ENCODE measurements around the gene KIAA0753.

KIAA0753 gene

DNA sequence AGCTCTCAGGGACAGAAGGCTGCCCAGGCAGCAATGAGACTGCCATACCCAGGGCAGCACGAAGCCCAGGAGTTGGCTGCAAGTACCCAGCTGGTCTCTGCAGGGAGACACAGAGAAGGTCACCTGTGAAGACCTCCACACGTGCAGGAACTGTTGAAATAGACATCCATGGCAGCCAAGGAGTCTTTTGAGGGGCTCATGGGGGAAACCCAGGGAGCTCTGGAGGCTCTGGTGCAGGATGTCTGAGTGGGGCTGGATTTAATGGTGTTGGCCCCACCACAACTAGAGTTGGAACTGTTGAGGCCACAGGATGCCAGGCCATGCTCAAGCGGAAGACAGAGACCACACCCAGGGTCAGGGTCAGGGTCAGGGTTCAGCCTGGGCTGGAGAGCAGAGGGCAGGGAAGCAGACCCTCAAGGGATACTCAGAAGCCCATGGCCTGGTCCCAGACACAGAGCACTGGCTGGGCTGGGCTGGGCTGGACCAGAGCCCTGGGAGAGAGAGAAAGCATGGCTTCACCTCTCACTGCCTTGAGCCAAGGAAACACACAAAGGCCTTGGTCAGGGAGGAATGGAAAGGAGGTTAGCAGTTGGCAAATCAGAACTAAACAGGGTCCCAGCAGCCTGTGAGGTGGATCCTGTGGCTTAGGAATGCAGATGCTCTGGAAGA, 105.5 kb downstream of the KIAA0753 start:
- Mint-ChIP-seq H3K36me3 (ENCODE audit: low read depth) (no peaks in the 10 kb centered on the region), H3K27me3 (ENCODE audit: low read depth) (no peaks in the 10 kb centered on the region), H3K4me1 (ENCODE audit: low read depth) (no peaks in the 10 kb centered on the region), H3K4me3 (no peak overlapping the region), H3K9me3 (peaks cover 6% of the 10 kb centered on the region), H3K27ac (no peak overlapping the region)

DNA sequence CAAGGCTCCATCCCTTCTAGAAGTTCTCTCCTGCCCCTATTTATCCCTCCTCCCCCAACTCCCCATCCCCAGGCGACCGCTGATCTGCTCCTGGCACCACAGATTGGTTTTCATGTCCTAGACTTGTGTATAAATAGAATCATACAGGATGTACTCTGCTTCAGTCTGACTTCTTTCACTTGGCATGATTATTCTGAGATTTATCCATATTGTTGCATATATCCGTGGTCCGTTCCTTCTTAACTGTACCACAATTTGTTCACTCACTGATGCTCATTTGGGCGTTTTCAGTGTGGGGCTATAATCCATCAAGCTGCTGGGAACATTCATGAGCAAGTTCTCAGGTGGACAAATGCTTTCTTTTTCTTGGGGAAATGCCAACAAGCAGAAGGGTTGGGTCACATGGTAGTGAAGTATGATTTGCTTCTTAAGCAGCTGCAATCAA, 108.0 kb downstream of the KIAA0753 start:
- Mint-ChIP-seq H3K4me1 (ENCODE audit: low read depth) (no peaks in the 10 kb centered on the region), H3K27me3 (ENCODE audit: low read depth) (no peaks in the 10 kb centered on the region), H3K27ac (no peak overlapping the region), H3K4me3 (no peak overlapping the region), H3K36me3 (ENCODE audit: low read depth) (no peaks in the 10 kb centered on the region), H3K9me3 (no peaks in the 10 kb centered on the region)

GRCh38 chr17:6531575-6531974, 108.9 kb downstream of the KIAA0753 start:
- Mint-ChIP-seq H3K36me3 (ENCODE audit: low read depth) (no peaks in the 10 kb centered on the region), H3K27ac (no peak overlapping the region), H3K27me3 (ENCODE audit: low read depth) (no peaks in the 10 kb centered on the region), H3K4me3 (no peak overlapping the region), H3K4me1 (ENCODE audit: low read depth) (no peaks in the 10 kb centered on the region), H3K9me3 (no peaks in the 10 kb centered on the region)

- H3K27ac Mint-ChIP-seq: no peak overlapping the region
- no peaks in the 10 kb centered on the region for H3K36me3 Mint-ChIP-seq (ENCODE audit: low read depth)
- no peaks in the 10 kb centered on the region for H3K4me1 Mint-ChIP-seq (ENCODE audit: low read depth)
- H3K27me3 Mint-ChIP-seq (ENCODE audit: low read depth): no peaks in the 10 kb centered on the region
- no peaks in the 10 kb centered on the region for H3K9me3 Mint-ChIP-seq
- no peak overlapping the region for H3K4me3 Mint-ChIP-seq
Observed at GRCh38 chr17:6530324-6530920, 110.1 kb downstream of the KIAA0753 start.

DNA sequence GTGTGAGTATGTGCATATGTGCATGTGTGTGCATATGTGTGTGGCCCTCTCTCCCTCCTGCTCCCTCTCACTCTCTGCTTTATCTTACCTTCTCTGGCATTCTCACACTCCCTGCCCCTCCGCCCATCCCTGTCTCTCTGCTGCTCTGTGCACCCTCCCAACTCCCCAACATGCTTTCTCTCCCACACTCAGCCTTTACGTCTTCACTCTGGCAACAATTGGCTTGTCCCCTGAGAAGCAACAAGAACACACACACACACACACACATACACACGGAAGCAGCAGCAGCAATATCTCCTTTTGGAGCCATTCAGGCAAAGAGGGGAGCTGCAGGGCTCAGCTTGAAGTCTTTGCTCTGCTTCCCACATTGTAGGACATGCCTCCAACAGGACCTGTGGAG, 112.0 kb downstream of the KIAA0753 start:
- Mint-ChIP-seq H3K4me1 (ENCODE audit: low read depth) (no peaks in the 10 kb centered on the region), H3K27me3 (ENCODE audit: low read depth) (no peaks in the 10 kb centered on the region), H3K4me3 (no peak overlapping the region), H3K9me3 (no peaks in the 10 kb centered on the region), H3K27ac (no peak overlapping the region), H3K36me3 (ENCODE audit: low read depth) (no peaks in the 10 kb centered on the region)

All from T-helper 1 cell treated with Interleukin-12 subunit alpha and Interleukin-12 subunit beta and Interleukin-4 antibody, amounts not matched to agents 30 μg/mL and 1 μg/mL, for 36 hours (primary cell).